ENCODE results near the gene DENND10.
"Not testable (repeated sequence)": the region's sequence is repeated elsewhere in the genome, so short reads cannot be mapped to it uniquely, and the experiment has no call there.

The DENND10 gene

DNA sequence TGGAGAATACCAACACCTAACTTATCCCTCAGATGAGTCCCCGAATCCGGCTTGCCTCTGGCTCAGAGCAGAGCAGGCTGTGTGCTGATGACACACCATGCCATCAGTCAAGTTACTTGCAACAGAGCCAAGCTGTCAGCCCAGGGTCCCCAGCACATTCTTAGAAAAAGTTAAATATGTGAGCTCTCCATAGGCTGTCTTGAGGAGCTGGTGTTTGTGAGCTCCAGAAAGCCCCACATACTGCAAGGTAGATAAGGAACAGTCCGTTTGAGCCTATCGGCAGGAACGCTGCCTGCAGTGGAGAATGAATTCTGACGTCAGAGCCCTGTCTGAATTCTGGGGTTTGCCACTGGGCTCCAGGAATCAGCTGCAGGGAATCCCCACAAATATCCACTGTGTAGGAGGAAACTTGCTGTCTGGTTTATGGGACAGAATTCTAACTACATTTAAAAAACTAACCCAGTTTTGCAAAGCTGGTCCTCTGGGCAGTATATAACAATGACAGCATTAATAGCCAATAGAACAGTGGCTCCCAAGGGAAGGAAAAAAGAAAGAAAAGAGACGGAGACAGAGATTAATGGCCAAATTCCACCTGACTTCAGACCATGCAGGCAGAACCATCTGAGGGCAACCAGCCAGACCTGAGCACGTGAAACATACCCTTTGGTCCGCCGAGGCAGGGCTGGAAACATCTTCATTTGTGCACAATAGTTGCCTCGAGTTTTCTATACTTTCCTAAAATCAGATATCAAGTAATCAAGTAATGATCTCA is 58.0 kb downstream of the DENND10 start:
- no peak for DNase-seq (ENCODE audit: low read depth)
- H3K4me3 ChIP-seq (ENCODE audit: low read depth, low read length), result no peak overlapping the region

DNA sequence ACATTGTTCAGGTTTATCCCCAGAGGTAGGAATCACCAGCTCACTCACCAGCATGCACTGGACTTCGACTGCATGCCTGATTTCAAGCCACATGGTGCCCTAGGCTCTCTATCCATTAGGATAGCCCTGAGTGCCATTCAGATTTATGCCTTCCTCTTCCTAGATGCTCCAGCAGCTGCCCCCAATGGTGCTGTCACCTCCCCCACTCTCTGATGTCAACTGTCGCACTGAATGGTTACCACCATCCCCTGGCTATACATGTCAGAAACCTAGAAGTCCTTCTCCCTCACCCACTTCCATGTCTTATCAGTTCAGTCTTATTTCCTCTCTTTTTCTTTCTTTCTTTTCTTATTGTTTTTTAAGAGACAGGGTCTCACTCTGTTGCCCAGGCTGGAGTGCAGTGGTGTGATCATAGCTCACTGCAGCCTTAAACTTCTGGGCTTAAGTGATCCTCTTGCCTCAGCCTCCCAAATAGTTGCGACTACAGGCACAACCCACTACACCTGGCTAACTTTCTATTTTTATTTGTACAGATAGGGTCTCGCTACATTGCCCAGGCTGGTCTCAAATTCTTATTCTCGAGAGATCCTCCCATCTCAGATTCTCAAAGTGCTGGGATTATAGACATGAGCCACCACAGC is 58.7 kb downstream of the DENND10 start:
- no peak overlapping the region for H3K4me3 ChIP-seq (ENCODE audit: low read depth, low read length)
- no peak for DNase-seq (ENCODE audit: low read depth)

DNA sequence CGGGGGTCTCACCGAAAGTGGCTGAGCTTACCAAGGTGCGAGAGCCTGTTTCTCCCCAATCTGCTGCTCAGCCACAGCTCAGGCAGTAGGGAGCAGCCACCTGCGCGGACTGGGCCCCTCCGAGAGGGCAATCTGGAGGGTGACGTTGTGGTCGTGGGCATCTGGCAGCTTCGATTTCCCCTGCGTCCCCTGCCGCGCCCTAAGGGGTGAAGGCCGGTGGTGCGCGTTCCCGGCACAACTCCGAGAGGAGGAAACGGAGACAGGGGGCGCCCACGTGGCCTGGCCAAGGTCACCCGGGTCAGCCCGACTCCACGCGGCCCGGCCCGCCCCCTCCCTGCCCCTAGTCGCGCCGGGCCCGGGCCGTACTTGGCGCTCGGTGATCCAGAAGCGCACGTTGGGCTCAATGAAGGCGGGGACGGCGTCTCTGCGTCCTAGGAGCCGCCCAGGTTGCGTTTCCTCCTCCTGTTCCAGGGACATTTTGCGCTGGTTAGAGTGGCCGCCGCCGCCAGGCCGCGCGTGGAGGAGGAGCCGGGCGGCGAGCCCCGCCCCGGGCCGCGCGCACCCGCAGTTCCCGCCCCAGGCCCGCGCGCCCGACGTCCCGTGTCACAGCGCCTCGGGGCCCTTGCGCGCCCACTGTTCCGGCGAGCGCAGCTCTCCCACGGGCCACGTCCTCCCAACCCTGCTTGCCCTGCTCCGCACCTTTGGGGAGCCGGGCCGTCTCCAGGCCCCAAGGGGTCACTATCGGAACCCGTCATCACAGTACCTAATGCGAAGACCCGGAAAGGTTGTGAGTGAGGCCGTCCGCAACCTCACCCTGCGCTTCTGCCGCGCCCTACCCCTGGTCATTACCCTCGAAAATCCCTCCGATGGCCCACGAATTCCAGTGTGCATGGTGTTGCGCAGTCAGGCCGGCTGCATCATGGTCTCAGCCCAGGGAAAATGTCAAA is 61.5 kb downstream of the DENND10 start, which contains the start of gene SFXN4:
SFXN4 (minus strand) TSS at position 544 of the 947 bp plus-strand sequence; CDS start at position 477, 67 bp downstream.
- no peak for DNase-seq (ENCODE audit: low read depth)
- H3K4me3 ChIP-seq (ENCODE audit: low read depth, low read length), result peak within 1 kb of the TSS; percentile 68

DNA sequence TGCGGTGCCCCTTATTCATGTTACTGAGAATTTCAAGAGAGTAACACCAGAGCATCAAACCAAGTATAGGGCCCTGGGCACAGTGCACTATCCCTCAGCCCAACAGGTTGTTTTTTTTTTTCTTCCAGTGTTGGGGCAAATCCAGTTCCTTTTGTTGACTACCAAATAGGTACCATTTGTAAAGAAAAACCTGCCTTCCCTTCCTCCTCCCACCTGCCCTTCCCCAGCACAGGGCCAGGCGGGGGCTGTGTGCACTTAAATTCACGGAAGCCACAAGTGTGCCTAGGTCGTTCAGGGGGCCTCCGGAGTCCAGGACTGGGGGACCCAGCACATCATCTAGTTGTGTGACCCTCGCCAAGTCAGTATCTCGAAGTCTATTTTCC is 62.2 kb downstream of the DENND10 start:
- peak overlapping the region; percentile 68 for H3K4me3 ChIP-seq (ENCODE audit: low read depth, low read length)
- DNase-seq (ENCODE audit: low read depth), result no peak

DNA sequence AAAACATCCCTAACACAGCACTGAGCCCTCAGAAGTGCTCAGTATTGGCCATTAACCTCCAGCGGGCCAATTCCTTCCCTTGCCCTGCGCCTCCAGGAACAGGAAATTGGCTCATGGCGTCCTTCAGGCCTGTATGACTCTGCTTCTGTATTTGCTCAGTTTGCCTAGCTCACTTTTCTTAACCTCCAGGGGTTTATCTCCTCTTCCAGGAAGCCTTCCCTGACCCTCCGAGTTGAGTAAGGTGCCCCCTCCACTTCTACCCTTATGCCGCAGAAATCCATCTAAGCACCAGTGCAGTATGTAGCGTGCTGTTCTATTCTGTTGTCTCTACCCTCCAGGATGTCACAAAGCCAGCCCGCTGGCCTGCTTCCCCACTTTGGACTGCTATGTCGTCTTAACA is 62.7 kb downstream of the DENND10 start:
- no peak overlapping the region for H3K4me3 ChIP-seq (ENCODE audit: low read depth, low read length)
- DNase-seq (ENCODE audit: low read depth), result no peak

DNA sequence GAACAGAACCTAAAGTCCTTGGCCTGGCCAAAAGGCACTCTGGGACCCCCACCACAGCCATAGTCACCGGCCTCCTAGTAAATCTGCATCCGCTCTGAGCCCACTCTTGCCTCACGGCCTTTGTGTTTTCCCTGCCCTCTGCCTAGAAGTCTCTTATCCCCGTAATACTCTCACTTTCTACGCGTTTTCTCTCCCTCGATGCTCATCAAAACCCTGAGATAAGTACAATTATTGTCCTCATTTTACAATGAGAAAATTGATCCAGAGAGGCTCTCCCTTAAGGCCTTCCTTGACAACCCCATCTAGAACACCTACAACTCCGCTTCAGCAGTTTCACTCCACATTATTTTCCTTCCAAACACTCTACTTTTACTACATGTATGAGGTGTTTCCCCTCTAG is 63.1 kb downstream of the DENND10 start:
- DNase-seq (ENCODE audit: low read depth), result no peak
- H3K4me3 ChIP-seq (ENCODE audit: low read depth, low read length), result no peak overlapping the region

DNA sequence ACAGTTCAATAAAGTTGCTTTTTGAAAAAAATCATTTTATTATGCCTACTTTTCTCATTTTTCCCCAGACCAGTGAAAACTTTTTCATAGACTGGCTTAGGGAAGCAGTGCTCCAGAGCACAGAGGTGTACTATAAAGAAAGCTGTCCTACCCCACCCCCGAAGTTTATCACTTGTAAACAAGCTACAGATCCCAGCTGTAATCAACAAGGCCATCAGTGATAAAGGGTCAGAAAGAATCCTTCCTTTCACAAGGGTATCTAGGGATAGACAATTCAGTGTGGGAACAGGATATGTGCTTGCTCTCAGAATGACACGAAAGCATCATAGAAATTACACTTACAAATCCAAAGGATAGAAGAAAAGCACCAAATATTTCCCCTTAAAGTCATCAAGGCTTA is 70.2 kb downstream of the DENND10 start:
- DNase-seq (ENCODE audit: low read depth), result no peak
- H3K4me3 ChIP-seq (ENCODE audit: low read depth, low read length), result no peak overlapping the region

DNA sequence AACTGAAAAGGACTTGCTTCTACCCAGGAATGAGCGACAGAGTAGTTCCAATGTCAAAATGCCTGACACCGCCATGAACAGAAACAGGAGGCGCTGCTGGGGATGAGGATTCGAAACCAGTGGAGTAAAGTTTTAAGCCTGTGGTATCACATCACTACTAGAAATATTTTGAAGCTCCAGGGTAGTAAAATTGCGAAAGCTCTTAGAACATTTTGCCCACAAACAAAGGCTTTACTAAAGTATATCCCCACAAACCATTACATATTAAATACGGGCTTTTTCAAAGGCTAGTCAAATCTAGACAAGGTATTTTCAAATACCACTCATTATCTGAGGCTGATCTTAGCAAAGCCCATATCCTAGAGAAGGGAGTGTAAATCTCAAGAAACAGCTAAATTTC is 72.3 kb downstream of the DENND10 start:
- no peak for DNase-seq (ENCODE audit: low read depth)
- no peak overlapping the region for H3K4me3 ChIP-seq (ENCODE audit: low read depth, low read length)

DNA sequence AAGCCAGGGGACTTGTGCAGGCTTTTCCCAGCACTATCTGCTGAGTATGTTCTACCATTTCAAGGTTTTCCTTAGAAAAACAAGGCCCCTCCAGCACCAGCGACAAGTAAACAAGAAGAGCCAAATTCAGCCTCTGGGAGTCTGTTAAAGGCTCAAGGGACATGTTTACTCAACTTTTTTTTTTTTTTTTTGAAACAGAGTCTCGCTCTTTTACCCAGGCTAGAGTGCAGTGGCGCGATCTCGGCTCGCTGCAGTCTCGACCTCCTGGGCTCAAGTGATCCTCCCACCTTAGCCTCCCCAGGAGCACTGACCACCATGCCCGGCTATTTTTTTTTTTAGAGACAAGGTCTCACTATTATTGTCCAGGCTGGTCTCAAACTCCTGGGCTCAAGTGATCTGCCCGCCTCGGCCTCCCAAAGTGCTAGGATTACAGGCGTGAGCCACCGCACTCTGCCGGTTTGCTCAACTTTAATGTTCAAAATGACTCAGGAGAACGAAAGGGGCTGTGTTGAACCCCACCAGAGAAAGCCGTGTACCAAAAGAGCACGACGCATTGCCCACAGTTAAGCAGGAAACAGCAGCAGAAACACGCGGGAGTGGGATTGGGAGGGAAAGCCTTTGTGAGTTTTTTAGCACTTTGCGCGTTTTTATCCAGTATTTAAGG is 73.9 kb downstream of the DENND10 start:
- peak overlapping the region; percentile 76 for H3K4me3 ChIP-seq (ENCODE audit: low read depth, low read length)
- no peak for DNase-seq (ENCODE audit: low read depth)

DNA sequence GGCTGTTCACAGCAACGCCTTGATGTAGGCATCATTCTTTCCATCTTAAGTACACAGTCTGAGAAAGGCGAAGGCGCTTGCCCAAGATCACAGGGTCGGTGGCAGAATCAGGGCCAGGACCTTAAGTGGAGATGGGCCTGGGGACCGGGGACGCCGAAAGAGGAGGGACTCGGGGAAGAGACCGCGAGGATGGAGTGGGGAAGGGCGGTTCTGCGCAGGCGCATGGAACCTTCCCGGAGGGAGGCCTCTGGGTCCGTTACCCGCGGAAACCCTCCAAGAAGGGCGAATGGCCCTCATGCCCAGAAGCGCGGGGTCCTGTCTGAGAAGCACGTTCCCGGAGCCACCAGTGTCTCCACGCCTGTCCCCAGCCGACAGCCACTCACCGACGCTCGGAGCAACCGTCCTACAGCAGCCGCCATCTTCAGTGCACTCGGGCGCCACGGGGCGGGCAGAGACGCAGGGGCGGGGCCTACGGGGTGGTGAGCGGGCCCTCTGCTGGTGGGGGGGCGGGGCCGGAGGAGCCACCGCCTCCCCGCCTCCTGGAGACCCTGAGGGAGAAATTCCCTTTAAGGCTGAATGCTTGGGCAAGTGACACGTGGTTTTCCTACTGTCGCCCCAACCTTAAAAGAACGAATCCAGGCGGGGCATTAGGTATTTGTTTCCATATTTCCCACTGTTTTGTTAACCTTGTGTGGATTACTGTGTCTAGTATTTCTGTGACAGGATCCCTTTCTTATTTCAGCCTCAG is 74.6 kb downstream of the DENND10 start, which contains the start of gene PRDX3:
PRDX3 (minus strand) TSS at position 441 of the 748 bp plus-strand sequence; CDS start at position 419, 22 bp downstream.
- DNase-seq (ENCODE audit: low read depth), result peak; percentile 59
- H3K4me3 ChIP-seq (ENCODE audit: low read depth, low read length), result peak within 1 kb of the TSS; percentile 76

DNA sequence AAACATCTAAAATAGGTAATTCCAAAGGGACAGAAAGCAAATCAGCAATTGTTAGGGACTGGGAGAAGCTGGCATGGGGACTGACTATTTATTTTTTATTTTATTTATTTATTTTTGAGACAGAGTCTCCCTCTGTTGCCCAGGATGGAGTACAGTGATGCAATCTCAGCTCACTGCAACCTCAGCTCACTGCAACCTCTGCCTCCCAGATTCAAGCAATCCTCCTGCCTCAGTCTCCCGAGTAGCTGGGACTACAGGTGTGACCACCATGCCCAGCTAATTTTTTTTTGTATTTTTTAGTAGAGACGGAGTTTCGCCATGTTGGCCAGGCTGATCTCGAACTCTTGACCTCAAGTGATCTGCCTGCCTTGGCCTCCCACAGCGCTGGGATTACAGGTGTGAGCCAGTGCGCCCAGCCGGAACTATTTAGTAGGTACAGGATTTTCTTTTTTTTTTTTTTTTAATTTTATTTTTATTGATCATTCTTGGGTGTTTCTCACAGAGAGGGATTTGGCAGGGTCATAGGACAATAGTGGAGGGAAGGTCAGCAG is 77.0 kb downstream of the DENND10 start:
- not testable (repeated sequence) for DNase-seq (ENCODE audit: low read depth); H3K4me3 ChIP-seq (ENCODE audit: low read depth, low read length)

DNA sequence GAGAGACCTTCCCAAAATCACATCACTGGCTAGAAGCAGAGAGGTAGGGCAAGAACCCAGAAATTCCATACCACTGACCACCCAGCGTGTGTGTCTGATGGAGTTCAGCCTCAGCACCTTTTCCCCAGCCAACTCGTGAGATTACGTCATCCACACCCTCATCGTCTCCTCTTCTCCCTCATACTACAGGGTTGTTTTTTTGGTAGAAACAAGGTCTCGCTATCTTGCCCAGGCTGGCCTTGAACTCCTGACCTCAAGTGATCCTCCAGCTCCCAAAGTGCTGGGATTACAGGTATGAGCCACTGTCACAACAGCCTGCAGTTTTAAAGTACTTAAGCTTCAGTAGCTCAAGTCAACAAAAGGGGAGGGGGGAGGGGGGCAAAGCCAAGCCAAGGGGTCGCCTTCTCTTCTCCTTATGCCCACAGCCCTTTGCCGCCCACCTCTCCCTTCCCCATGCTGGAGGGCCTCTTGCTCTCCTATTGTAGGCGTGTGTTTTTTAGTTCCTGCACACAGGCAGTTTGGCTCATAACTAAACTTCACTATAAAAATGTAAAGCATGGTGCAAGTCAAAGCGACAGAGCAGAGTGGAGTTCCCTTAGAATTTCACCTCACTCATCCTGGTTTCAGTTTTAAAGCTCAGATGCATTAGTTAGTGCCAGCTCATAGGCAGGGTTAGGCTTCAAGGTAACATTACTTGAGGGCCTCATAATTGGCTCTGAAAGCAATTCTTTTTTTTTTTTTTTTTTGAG is 79.9 kb downstream of the DENND10 start:
- H3K4me3 ChIP-seq (ENCODE audit: low read depth, low read length), result no peak overlapping the region
- DNase-seq (ENCODE audit: low read depth), result no peak

All from skeletal muscle cell (primary cell).